ENCODE results near the gene TACC2.

DNA sequence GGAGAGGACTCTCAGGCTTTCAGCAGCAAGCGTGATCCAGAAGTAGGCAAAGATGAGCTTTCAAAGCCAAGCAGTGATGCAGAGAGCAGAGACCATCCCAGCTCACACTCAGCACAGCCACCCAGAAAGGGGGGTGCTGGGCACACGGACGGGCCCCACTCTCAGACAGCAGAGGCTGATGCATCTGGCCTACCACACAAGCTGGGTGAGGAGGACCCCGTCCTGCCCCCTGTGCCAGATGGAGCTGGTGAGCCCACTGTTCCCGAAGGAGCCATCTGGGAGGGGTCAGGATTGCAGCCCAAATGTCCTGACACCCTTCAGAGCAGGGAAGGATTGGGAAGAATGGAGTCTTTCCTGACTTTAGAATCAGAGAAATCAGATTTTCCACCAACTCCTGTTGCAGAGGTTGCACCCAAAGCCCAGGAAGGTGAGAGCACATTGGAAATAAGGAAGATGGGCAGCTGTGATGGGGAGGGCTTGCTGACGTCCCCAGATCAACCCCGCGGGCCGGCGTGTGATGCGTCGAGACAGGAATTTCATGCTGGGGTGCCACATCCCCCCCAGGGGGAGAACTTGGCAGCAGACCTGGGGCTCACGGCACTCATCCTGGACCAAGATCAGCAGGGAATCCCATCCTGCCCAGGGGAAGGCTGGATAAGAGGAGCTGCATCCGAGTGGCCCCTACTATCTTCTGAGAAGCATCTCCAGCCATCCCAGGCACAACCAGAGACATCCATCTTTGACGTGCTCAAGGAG, 95.5 kb downstream of the TACC2 start:
- no peak for TF ChIP-seq POLR2A (IDR thresholded peaks at IDR 0.05)
- TF ChIP-seq, protein P1, sequence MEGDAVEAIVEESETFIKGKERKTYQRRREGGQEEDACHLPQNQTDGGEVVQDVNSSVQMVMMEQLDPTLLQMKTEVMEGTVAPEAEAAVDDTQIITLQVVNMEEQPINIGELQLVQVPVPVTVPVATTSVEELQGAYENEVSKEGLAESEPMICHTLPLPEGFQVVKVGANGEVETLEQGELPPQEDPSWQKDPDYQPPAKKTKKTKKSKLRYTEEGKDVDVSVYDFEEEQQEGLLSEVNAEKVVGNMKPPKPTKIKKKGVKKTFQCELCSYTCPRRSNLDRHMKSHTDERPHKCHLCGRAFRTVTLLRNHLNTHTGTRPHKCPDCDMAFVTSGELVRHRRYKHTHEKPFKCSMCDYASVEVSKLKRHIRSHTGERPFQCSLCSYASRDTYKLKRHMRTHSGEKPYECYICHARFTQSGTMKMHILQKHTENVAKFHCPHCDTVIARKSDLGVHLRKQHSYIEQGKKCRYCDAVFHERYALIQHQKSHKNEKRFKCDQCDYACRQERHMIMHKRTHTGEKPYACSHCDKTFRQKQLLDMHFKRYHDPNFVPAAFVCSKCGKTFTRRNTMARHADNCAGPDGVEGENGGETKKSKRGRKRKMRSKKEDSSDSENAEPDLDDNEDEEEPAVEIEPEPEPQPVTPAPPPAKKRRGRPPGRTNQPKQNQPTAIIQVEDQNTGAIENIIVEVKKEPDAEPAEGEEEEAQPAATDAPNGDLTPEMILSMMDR (IDR thresholded peaks at IDR 0.05), result no peak
